HG02943 (cell line): ENCODE results near the gene PAPSS2.
"Not testable (repeated sequence)": the region's sequence is repeated elsewhere in the genome, so short reads cannot be mapped to it uniquely, and the experiment has no call there.

Source experiments
- ATAC-seq: cut with Tn5 transposase; IDR thresholded peaks from one replicate; pipeline ENCODE4 v1.9.1; 2021; ENCODE audit warnings: mild to moderate bottlenecking, low read depth, moderate library complexity; ENCODE audit not compliant: unreplicated experiment

The PAPSS2 gene

GRCh38 chr10:87659571-87660483, at the start of gene PAPSS2:
PAPSS2 (plus strand) TSS chr10:87659878; CDS start chr10:87659982, 104 bp downstream.
- no peak for ATAC-seq

- not testable (repeated sequence) for ATAC-seq
Measured at GRCh38 chr10:87611341-87611740, 48.3 kb upstream of the PAPSS2 start.

- no peak for ATAC-seq
Measured at GRCh38 chr10:87612115-87612514, 47.6 kb upstream of the PAPSS2 start.

GRCh38 chr10:87613751-87614150, 45.9 kb upstream of the PAPSS2 start:
- ATAC-seq: no peak

- no peak for ATAC-seq
Measured at GRCh38 chr10:87615856-87616255, 43.8 kb upstream of the PAPSS2 start.

GRCh38 chr10:87617503-87617902, 42.2 kb upstream of the PAPSS2 start:
- no peak for ATAC-seq

GRCh38 chr10:87618566-87619423, 40.9 kb upstream of the PAPSS2 start:
- ATAC-seq: no peak

GRCh38 chr10:87619705-87620104, 40.0 kb upstream of the PAPSS2 start:
- no peak for ATAC-seq

GRCh38 chr10:87621440-87621839, 38.2 kb upstream of the PAPSS2 start:
- not testable (repeated sequence) for ATAC-seq

GRCh38 chr10:87622314-87623004, 37.2 kb upstream of the PAPSS2 start:
- no peak for ATAC-seq

- ATAC-seq: no peak
Measured at GRCh38 chr10:87623191-87623590, 36.5 kb upstream of the PAPSS2 start.

GRCh38 chr10:87625661-87626060, 34.0 kb upstream of the PAPSS2 start:
- no peak for ATAC-seq

- ATAC-seq: no peak
Measured at GRCh38 chr10:87626422-87626892, 33.2 kb upstream of the PAPSS2 start.

GRCh38 chr10:87630171-87630570, 29.5 kb upstream of the PAPSS2 start:
- ATAC-seq: no peak

- ATAC-seq: no peak
Measured at GRCh38 chr10:87632454-87632853, 27.2 kb upstream of the PAPSS2 start.

- no peak for ATAC-seq
Measured at GRCh38 chr10:87634311-87634710, 25.4 kb upstream of the PAPSS2 start.

- no peak for ATAC-seq
Measured at GRCh38 chr10:87635498-87636312, 24.0 kb upstream of the PAPSS2 start.

GRCh38 chr10:87636313-87636915, 23.3 kb upstream of the PAPSS2 start:
- ATAC-seq: no peak

GRCh38 chr10:87639493-87639892, 20.2 kb upstream of the PAPSS2 start:
- ATAC-seq: no peak
